Neuronal stem cell (in vitro differentiated cells): ENCODE results near the gene ZNF92.
"Not testable (repeated sequence)": the region's sequence is repeated elsewhere in the genome, so short reads cannot be mapped to it uniquely, and the experiment has no call there.

ENCODE experiments used
- DNase-seq: peaks from one replicate; pipeline ENCODE4 v3.0.0-alpha.2; 2013; ENCODE audit warnings: low spot score
- H2AFZ ChIP-seq: one replicate; pipeline ENCODE4 v1.6.1; 2013; ENCODE audit warnings: mild to moderate bottlenecking, low read length, inconsistent platforms
- H2AK5ac ChIP-seq: 2 replicates; pipeline ENCODE4 v1.6.1; 2013; ENCODE audit warnings: low read depth, mild to moderate bottlenecking, inconsistent platforms, low read length, moderate library complexity, mixed read lengths
- H2BK120ac ChIP-seq: 2 replicates; pipeline ENCODE4 v1.6.1; 2013; ENCODE audit warnings: low read depth, mild to moderate bottlenecking, inconsistent platforms, low read length, moderate library complexity, mixed read lengths
- H2BK12ac ChIP-seq: one replicate; pipeline ENCODE4 v1.6.1; 2013; ENCODE audit warnings: low read length, inconsistent platforms
- H2BK15ac ChIP-seq: 2 replicates; pipeline ENCODE4 v1.6.1; 2013; ENCODE audit warnings: mild to moderate bottlenecking, low read length, inconsistent platforms, mixed read lengths
- H2BK5ac ChIP-seq: one replicate; pipeline ENCODE4 v1.6.1; 2013; ENCODE audit warnings: inconsistent platforms, mild to moderate bottlenecking, low read length, moderate library complexity
- H3K14ac ChIP-seq: one replicate; pipeline ENCODE4 v1.6.1; 2013; ENCODE audit warnings: low read length, inconsistent platforms
- H3K18ac ChIP-seq: 2 replicates; pipeline ENCODE4 v1.6.1; 2013; ENCODE audit warnings: low read length, inconsistent platforms
- H3K23ac ChIP-seq: 2 replicates; pipeline ENCODE4 v1.6.1; 2013; ENCODE audit warnings: low read depth, mild to moderate bottlenecking, mixed read lengths, low read length, inconsistent platforms; ENCODE audit not compliant: poor library complexity
- H3K27ac ChIP-seq: replicated peaks from 3 replicates; pipeline ENCODE4 v1.5.1; 2013; ENCODE audit warnings: low read length, inconsistent platforms
- H3K27me3 ChIP-seq, 3 experiments: 2 replicates each; pipeline ENCODE4 v1.6.1; 2013; ENCODE audit warnings: low read length in 3 of 3, mild to moderate bottlenecking in 2 of 3, inconsistent platforms in 1 of 3, low read depth in 1 of 3, mixed read lengths in 1 of 3, moderate library complexity in 1 of 3; ENCODE audit not compliant: control insufficient read depth in 3 of 3, insufficient read depth in 3 of 3
- H3K36me3 ChIP-seq, 2 donors: replicated peaks in 1 of 2; 2 replicates each; pipeline ENCODE4 v1.6.1; 2013; ENCODE audit warnings: low read length in 2 of 2; ENCODE audit not compliant: control insufficient read depth in 2 of 2, insufficient read depth in 2 of 2
- H3K4ac ChIP-seq: 2 replicates; pipeline ENCODE4 v1.6.1; 2013; ENCODE audit warnings: inconsistent platforms, mild to moderate bottlenecking, low read length, moderate library complexity
- H3K4me1 ChIP-seq, 2 donors: 1 replicate in 1 of 2; 2 replicates in 1 of 2; pipeline ENCODE4 v1.6.1; 2013; ENCODE audit warnings: low read length in 2 of 2, low read depth in 1 of 2; ENCODE audit not compliant: control insufficient read depth in 2 of 2, insufficient read depth in 1 of 2
- H3K4me2 ChIP-seq: one replicate; pipeline ENCODE4 v1.6.1; 2013; ENCODE audit warnings: mild to moderate bottlenecking, low read length, inconsistent platforms; ENCODE audit not compliant: insufficient read depth, poor library complexity, severe bottlenecking
- H3K4me3 ChIP-seq, 2 donors: 2 replicates each; pipeline ENCODE4 v1.5.1; 2013; ENCODE audit warnings: low read length in 2 of 2, mild to moderate bottlenecking in 2 of 2, inconsistent platforms in 1 of 2, moderate library complexity in 1 of 2
- H3K79me1 ChIP-seq: one replicate; pipeline ENCODE4 v1.6.1; 2013; ENCODE audit warnings: low read depth, mild to moderate bottlenecking, inconsistent platforms, low read length, moderate library complexity
- H3K9ac ChIP-seq: one replicate; pipeline ENCODE4 v1.6.1; 2013; ENCODE audit warnings: mild to moderate bottlenecking, low read depth, low read length, inconsistent platforms; ENCODE audit not compliant: poor library complexity
- H3K9me3 ChIP-seq, 2 donors: replicated peaks in 1 of 2; 2 replicates each; pipeline versions ENCODE3 to v1.6.1; 2013; ENCODE audit warnings: low read length in 2 of 2, mild to moderate bottlenecking in 2 of 2, inconsistent platforms in 1 of 2, low read depth in 1 of 2, mixed read lengths in 1 of 2, moderate library complexity in 1 of 2; ENCODE audit not compliant: control insufficient read depth in 2 of 2, insufficient read depth in 1 of 2
- H4K8ac ChIP-seq: one replicate; pipeline ENCODE4 v1.6.1; 2013; ENCODE audit warnings: low read depth, mild to moderate bottlenecking, inconsistent platforms, low read length, moderate library complexity
- H4K91ac ChIP-seq: one replicate; pipeline ENCODE4 v1.6.1; 2013; ENCODE audit warnings: low read length, low read depth, mild to moderate bottlenecking, inconsistent platforms; ENCODE audit not compliant: poor library complexity
- WGBS, 2 donors: extraction: QIAGEN DNeasy Blood & Tissue Kit; methylation state at CpG; one replicate each; pipeline ENCODE4 v1.1.7; 2013; ENCODE audit warnings: missing lambda C conversion rate in 2 of 2, mixed read lengths in 1 of 2; ENCODE audit not compliant: insufficient read length in 2 of 2, insufficient replicate concordance in 1 of 2; ENCODE audit errors: extremely low coverage in 2 of 2; 5-methylcytosine and 5-hydroxymethylcytosine counted together

Gene ZNF92

DNA sequence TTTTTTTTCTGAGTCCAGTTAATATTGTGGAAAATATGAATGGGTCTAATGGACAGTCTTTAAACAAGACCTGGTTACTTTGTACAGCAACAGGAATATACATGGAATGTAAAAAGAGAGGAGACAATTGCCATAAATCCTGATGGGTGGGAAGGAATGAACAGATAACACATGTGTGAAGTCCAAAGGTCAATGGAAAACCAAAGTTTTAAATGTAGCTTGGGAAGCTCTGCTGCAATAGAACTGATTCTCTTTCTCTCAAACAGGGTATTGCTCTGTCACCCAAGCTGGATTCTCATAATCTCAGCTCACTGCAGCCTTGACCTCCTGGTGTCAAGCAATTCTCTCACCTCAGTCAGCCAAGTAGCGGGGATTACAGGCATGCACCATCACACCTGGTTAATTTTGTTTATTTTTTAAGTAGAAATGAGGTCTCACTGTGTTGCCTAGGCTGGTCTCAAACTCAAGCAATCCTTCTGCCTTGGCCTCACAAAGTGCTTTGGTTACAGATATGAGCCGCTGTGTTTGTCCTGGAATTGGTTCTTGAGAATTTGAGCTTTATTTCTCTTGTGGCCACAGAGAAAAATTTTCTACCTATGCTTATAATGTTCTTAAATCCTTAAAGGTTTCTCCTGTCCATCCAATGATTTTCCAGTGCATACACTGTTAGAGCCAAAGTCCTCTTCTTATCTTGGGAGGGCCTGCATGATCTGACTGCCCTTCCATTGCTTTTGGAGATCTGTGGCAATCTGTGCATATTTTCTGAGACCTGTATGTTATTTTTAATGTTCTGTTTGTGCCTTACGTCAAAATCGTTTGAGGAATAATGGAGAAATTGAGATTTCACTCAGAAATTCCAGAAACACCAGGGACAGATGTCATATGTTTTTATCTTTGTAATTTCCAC, 30.7 kb upstream of the ZNF92 start:
- Histone ChIP-seq H3K4me3 (no peak overlapping the region), H2AFZ (no peak overlapping the region), H3K14ac (no peak overlapping the region)

DNA sequence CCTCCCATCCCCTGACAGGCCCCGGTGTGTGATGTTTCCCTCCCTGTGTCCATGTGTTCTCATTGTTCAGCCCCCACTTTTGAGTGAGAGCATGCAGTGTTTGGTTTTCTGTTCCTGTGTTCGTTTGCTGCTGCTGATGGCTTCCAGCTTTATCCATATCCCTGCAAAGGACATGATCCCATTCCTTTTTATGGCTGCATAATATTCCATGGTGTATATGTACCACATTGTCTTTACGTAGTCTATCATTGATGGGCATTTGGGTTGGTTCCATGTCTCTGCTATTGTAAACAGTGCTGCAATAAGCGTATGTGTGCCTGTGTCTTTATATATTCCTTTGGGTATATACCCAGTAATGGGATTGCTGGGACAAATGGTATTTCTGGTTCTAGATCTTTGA, 29.1 kb upstream of the ZNF92 start:
- H3K27me3 ChIP-seq, H3K4me2 ChIP-seq, H4K8ac ChIP-seq, H4K91ac ChIP-seq, H3K36me3 ChIP-seq, H3K18ac ChIP-seq, H3K79me1 ChIP-seq, H2BK120ac ChIP-seq, H2AK5ac ChIP-seq, H3K9ac ChIP-seq, H2BK15ac ChIP-seq, H3K9me3 ChIP-seq, H3K4me3 ChIP-seq, H3K4ac ChIP-seq, H3K27ac ChIP-seq, H2AFZ ChIP-seq, H2BK12ac ChIP-seq, H3K4me1 ChIP-seq, H3K14ac ChIP-seq, H3K23ac ChIP-seq, DNase-seq, H2BK5ac ChIP-seq: not testable (repeated sequence)
- WGBS, 2 donors: no CpG with 5 or more reads among the region's 4 CpGs

More for the DNA sequence above, 30.7 kb upstream of the ZNF92 start:
- no peak overlapping the region for H3K18ac ChIP-seq
- H3K27ac ChIP-seq: no peak overlapping the region
- H3K36me3 ChIP-seq: peaks cover 2 to 6% of the 10 kb centered on the region in 2 donors
- H2AK5ac ChIP-seq: no peak overlapping the region
- H2BK120ac ChIP-seq: no peak overlapping the region
- H3K23ac ChIP-seq: no peak overlapping the region
- no peak for DNase-seq
- H3K4me1 ChIP-seq: no peaks in the 10 kb centered on the region
- H4K91ac ChIP-seq: no peak overlapping the region
- peaks cover 2% of the 10 kb centered on the region for H3K79me1 ChIP-seq
- no peak overlapping the region for H3K9ac ChIP-seq
- H3K4me2 ChIP-seq: no peak overlapping the region
- WGBS, 2 donors: no CpG with 5 or more reads among the region's 4 CpGs
- no peak overlapping the region for H4K8ac ChIP-seq
- H3K9me3 ChIP-seq: peaks cover 0 to 3% of the 10 kb centered on the region in 2 donors
- no peak overlapping the region for H2BK5ac ChIP-seq
- no peak overlapping the region for H2BK12ac ChIP-seq
- H3K27me3 ChIP-seq: no peaks in the 10 kb centered on the region
- H2BK15ac ChIP-seq: no peak overlapping the region
- H3K4ac ChIP-seq: no peak overlapping the region

- WGBS, 2 donors: no CpG with 5 or more reads among the region's 4 CpGs
- DNase-seq: no peak
- Histone ChIP-seq H3K14ac (no peak overlapping the region), H3K9me3 (no peaks in the 10 kb centered on the region), H3K4me1 (no peaks in the 10 kb centered on the region), H3K23ac (no peak overlapping the region), H3K27ac (no peak overlapping the region), H2BK15ac (no peak overlapping the region), H2BK120ac (no peak overlapping the region), H3K9ac (no peak overlapping the region), H4K8ac (no peak overlapping the region), H3K4ac (no peak overlapping the region), H3K27me3 (no peaks in the 10 kb centered on the region), H3K79me1 (no peaks in the 10 kb centered on the region), H3K36me3 (peaks cover 0 to 4% of the 10 kb centered on the region in 2 donors), H3K18ac (no peak overlapping the region), H3K4me2 (no peak overlapping the region), H2BK12ac (no peak overlapping the region), H3K4me3 (no peak overlapping the region), H2AFZ (no peak overlapping the region), H2BK5ac (no peak overlapping the region), H4K91ac (no peak overlapping the region), H2AK5ac (no peak overlapping the region)
Measured at GRCh38 chr7:65354263-65354662, 19.4 kb upstream of the ZNF92 start.

GRCh38 chr7:65369843-65370242, 3.8 kb upstream of the ZNF92 start:
- H2BK12ac ChIP-seq: no peak overlapping the region
- H3K23ac ChIP-seq: no peak overlapping the region
- no peak overlapping the region for H2BK15ac ChIP-seq
- H3K14ac ChIP-seq: no peak overlapping the region
- no peak overlapping the region for H3K4me2 ChIP-seq
- no peak overlapping the region for H3K9ac ChIP-seq
- H3K4ac ChIP-seq: no peak overlapping the region
- H3K79me1 ChIP-seq: no peaks in the 10 kb centered on the region
- H2AK5ac ChIP-seq: no peak overlapping the region
- no peak overlapping the region for H2BK5ac ChIP-seq
- no peak overlapping the region for H3K4me3 ChIP-seq
- no peak overlapping the region for H2AFZ ChIP-seq
- H3K18ac ChIP-seq: no peak overlapping the region
- H4K8ac ChIP-seq: no peak overlapping the region
- WGBS, 2 donors: no CpG with 5 or more reads among the region's 3 CpGs
- no peaks in the 10 kb centered on the region for H3K9me3 ChIP-seq
- H3K36me3 ChIP-seq: no peaks in the 10 kb centered on the region
- H2BK120ac ChIP-seq: no peak overlapping the region
- no peak for DNase-seq
- H4K91ac ChIP-seq: no peak overlapping the region
- H3K27ac ChIP-seq: no peak overlapping the region
- H3K27me3 ChIP-seq: no peaks in the 10 kb centered on the region
- no peaks in the 10 kb centered on the region for H3K4me1 ChIP-seq
